ENCODE data around the gene HEYL. TPM values are rescaled to one million over a fixed set of nuclear protein-coding genes. Genes with fewer than 3 reads are reported as not detected.

The HEYL gene
- polyA plus RNA-seq, 1 experiment = 0.50 TPM

- ChIA-PET POLR2A (no interaction called here), CTCF (interaction anchor here (1.2 to 2.7 kb wide), 2 partner anchors 10 to 28 kb away, joined by 3 to 7 read pairs; no protein-coding TSS in a partner anchor)
- H3K4me3 ChIP-seq (ENCODE audit: low read depth, low read length) = no peak overlapping the region
- no peak for DNase-seq (ENCODE audit: low read depth)
- no peaks in the 10 kb centered on the region for H3K36me3 ChIP-seq (ENCODE audit: control insufficient read depth, insufficient read depth, low read length)
- H3K27me3 ChIP-seq (ENCODE audit: control insufficient read depth, insufficient read depth, low read length) = peaks cover 4% of the 10 kb centered on the region; the same call in 1 of the 2 replicates
- TF ChIP-seq, protein P1, sequence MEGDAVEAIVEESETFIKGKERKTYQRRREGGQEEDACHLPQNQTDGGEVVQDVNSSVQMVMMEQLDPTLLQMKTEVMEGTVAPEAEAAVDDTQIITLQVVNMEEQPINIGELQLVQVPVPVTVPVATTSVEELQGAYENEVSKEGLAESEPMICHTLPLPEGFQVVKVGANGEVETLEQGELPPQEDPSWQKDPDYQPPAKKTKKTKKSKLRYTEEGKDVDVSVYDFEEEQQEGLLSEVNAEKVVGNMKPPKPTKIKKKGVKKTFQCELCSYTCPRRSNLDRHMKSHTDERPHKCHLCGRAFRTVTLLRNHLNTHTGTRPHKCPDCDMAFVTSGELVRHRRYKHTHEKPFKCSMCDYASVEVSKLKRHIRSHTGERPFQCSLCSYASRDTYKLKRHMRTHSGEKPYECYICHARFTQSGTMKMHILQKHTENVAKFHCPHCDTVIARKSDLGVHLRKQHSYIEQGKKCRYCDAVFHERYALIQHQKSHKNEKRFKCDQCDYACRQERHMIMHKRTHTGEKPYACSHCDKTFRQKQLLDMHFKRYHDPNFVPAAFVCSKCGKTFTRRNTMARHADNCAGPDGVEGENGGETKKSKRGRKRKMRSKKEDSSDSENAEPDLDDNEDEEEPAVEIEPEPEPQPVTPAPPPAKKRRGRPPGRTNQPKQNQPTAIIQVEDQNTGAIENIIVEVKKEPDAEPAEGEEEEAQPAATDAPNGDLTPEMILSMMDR (IDR thresholded peaks at IDR 0.05; ENCODE audit: insufficient read depth, low read depth, low read length) = no peak
These were observed 13.8 kb downstream of the HEYL start for GRCh38 chr1:39625462-39626273.

- POLR2A ChIA-PET = no interaction called here
- TF ChIP-seq, protein P1 (IDR thresholded peaks at IDR 0.05; ENCODE audit: insufficient read depth, low read depth, low read length) = no peak
- peaks cover 4% of the 10 kb centered on the region; the same call in 1 of the 2 replicates for H3K27me3 ChIP-seq (ENCODE audit: control insufficient read depth, insufficient read depth, low read length)
- H3K36me3 ChIP-seq (ENCODE audit: control insufficient read depth, insufficient read depth, low read length) = no peaks in the 10 kb centered on the region
- H3K4me3 ChIP-seq (ENCODE audit: low read depth, low read length) = no peak overlapping the region
- no peak for DNase-seq (ENCODE audit: low read depth)
- CTCF ChIA-PET = interaction anchor here (2.7 kb wide), 1 partner anchor 29 kb away, joined by 7 read pairs; no protein-coding TSS in a partner anchor
These were observed 14.4 kb downstream of the HEYL start for GRCh38 chr1:39625009-39625408.

- POLR2A ChIA-PET = no interaction called here
- Histone ChIP-seq H3K4me3 (ENCODE audit: low read depth, low read length) (no peak overlapping the region), H3K36me3 (ENCODE audit: control insufficient read depth, insufficient read depth, low read length) (no peaks in the 10 kb centered on the region), H3K27me3 (ENCODE audit: control insufficient read depth, insufficient read depth, low read length) (peaks cover 4% of the 10 kb centered on the region; the same call in 1 of the 2 replicates)
- DNase-seq (ENCODE audit: low read depth) = no peak
- TF ChIP-seq, protein P1 (IDR thresholded peaks at IDR 0.05; ENCODE audit: insufficient read depth, low read depth, low read length) = no peak
- CTCF ChIA-PET = interaction anchor here (1.1 to 5.4 kb wide), 2 partner anchors 31 to 34 kb away, joined by 5 to 26 read pairs; no protein-coding TSS in a partner anchor
These were observed 16.4 kb downstream of the HEYL start for GRCh38 chr1:39623053-39623452.

DNA sequence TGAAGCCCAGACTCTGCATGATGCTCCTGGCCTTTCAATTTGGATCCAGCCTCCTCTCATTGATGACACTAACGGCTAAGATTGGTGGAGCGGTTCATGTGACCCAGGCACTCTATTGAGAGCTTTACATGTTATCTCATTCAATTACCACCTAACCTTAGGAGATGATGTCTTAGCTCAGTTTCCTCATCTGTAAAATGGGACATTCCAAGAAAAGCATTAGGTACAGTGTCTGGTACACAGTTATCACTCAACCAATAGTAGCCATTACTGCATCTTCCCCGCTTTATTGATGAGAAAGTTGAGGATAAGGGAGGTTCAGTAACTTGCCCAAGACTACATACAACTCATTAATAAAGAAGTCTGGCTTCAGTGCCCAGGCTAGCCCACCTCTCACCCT lies 17.0 kb downstream of the HEYL start:
- Histone ChIP-seq H3K27me3 (ENCODE audit: control insufficient read depth, insufficient read depth, low read length) (peaks cover 4% of the 10 kb centered on the region; the same call in 1 of the 2 replicates), H3K4me3 (ENCODE audit: low read depth, low read length) (no peak overlapping the region), H3K36me3 (ENCODE audit: control insufficient read depth, insufficient read depth, low read length) (no peaks in the 10 kb centered on the region)
- ChIA-PET CTCF (interaction anchor here (1.1 to 5.4 kb wide), 3 partner anchors 10 to 35 kb away, joined by 5 to 26 read pairs (median 5); no protein-coding TSS in a partner anchor), POLR2A (no interaction called here)
- TF ChIP-seq, protein P1 (IDR thresholded peaks at IDR 0.05; ENCODE audit: insufficient read depth, low read depth, low read length) = no peak
- no peak for DNase-seq (ENCODE audit: low read depth)

DNA sequence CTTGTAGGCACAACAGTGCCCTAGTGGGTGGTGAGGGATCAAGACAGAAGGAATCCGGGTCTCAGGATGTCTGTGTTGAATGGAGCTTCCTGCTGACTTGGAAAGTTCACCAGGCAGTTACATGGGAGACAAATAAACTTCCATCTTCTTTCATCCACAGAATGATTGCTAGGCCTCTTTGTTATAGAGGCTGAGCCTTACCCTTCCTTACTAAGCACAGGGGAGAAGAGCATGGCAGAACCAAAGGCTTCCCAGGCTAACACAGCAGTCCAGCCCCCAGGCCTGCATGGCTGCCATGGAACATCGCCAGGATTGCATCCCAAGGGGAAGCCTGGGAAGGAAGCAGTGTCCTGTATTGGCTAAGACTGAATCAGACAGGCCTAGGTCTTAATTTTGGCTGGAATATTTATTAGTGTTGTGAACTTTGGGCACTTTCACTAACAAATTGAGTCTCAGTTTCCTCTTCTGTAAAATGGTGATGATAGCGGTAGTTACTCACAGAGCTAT lies 18.7 kb downstream of the HEYL start:
- no peak overlapping the region for H3K4me3 ChIP-seq (ENCODE audit: low read depth, low read length)
- POLR2A ChIA-PET = no interaction called here
- TF ChIP-seq, protein P1 (IDR thresholded peaks at IDR 0.05; ENCODE audit: insufficient read depth, low read depth, low read length) = no peak

More for the DNA sequence above, 18.7 kb downstream of the HEYL start:
- Histone ChIP-seq H3K36me3 (ENCODE audit: control insufficient read depth, insufficient read depth, low read length) (no peaks in the 10 kb centered on the region), H3K27me3 (ENCODE audit: control insufficient read depth, insufficient read depth, low read length) (peaks cover 4% of the 10 kb centered on the region; the same call in 1 of the 2 replicates)
- DNase-seq (ENCODE audit: low read depth) = no peak
- CTCF ChIA-PET = interaction anchor here (0.8 to 5.4 kb wide), 5 partner anchors 10 to 38 kb away, joined by 3 to 26 read pairs (median 4); no protein-coding TSS in a partner anchor

All from BJ (cell line).